Thoracic aorta (tissue), 2 donors: ENCODE measurements around the gene ZNF792. TPM values are rescaled to one million over a fixed set of nuclear protein-coding genes. Genes with fewer than 3 reads are reported as not detected.

Experiments used
- ATAC-seq: fragments of 150-250 bp; one replicate; pipeline ENCODE4 v1.8.0; 2017; ENCODE audit warnings: low read depth; ENCODE audit not compliant: insufficient number of reproducible peaks, low FRiP score
- DNase-seq: peaks from one replicate; pipeline ENCODE4 v3.0.0-alpha.2; 2020; ENCODE audit warnings: low spot score
- H3K27ac ChIP-seq, 2 donors: fragments of 200-600 bp; sonication (generic); 1 replicate in 1 of 2; 2 replicates in 1 of 2; pipeline ENCODE4 v1.5.1; 2016; ENCODE audit warnings: mild to moderate bottlenecking in 2 of 2, moderate library complexity in 2 of 2
- H3K27me3 ChIP-seq: fragments of 200-600 bp; sonication (generic); replicated peaks from 2 replicates; pipeline ENCODE4 v1.6.0; 2016; ENCODE audit warnings: mild to moderate bottlenecking; ENCODE audit not compliant: insufficient read depth
- H3K36me3 ChIP-seq: fragments of 200-600 bp; sonication (generic); one replicate; pipeline ENCODE4 v1.5.1; 2016
- H3K4me1 ChIP-seq, 2 donors: fragments of 200-600 bp; sonication (generic); 1 replicate in 1 of 2; 2 replicates in 1 of 2; pipeline versions ENCODE4 v1.5.1 to v1.6.0; 2016; ENCODE audit warnings: low read depth in 2 of 2, mild to moderate bottlenecking in 1 of 2; ENCODE audit not compliant: control insufficient read depth in 1 of 2
- H3K4me3 ChIP-seq: fragments of 200-600 bp; sonication (generic); 2 replicates; pipeline ENCODE4 v1.5.1; 2016; ENCODE audit warnings: mild to moderate bottlenecking
- H3K9me3 ChIP-seq: fragments of 200-600 bp; sonication (generic); 2 replicates; pipeline ENCODE4 v1.5.1; 2016
- CTCF ChIP-seq: fragments of 200-600 bp; sonication (generic); IDR thresholded peaks from one replicate; pipeline ENCODE4 v1.5.1; 2019; ENCODE audit warnings: antibody characterized with exemption
- total RNA-seq, 2 donors: library from RNA; depleted of rRNA; stranded (reverse); fragments of >200 nt; gene quantifications; one replicate each; pipeline versions ENCODE4 v1.1.0 to v1.2.3, GENCODE V29; 2016

Gene ZNF792
- total RNA-seq, result 1 to 10 TPM; 5.5 to 8.5 TPM

DNA sequence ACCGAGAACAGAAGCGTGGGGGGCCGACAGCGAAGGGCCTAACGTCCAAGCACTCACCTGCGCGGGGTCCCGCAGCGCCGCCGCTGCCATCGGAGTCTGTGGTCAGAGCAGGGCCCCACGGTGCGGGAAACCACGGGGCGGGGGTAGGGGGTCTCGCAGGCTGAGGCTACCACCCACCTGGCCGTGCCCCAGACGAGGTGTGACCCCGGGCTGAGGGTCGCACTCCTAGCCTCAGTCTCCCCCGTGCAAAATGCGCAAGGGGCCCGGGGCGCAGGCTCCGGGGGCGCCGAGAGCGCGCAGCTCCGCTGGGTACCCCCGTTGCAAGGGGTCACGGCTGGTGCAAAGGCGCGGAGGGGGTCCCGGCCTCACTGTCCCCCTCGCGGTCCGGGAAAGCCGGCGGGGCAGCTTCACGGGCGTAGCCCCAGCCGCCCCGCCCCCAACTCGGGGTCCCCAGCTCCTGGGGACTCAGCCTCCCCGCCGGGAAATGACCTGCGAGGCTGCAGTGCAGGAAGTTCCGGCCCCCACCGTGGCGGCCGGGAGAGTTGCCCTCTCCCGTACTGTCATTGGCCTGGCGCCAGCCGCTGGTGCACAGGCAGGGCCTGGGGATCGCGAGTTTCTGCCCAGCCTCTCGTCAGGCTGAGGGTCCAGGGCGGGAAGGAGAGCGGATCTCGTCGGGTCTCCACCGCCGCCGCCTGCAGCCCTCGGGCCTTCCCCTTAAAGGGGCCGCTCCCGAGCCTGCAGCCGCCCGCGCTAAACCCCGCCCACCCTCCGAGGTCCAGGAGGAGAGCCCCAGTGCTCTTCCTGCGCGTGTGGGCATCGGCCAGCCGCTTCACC is at the start of gene ZNF792:
TSS of gene ZNF792 (minus strand) at position 657 of the 834 bp plus-strand sequence. CDS start at position 90, 567 bp downstream.
- peaks cover 21% of the 10 kb centered on the region for H3K9me3 ChIP-seq
- TF ChIP-seq CTCF, result no peak
- H3K27ac ChIP-seq, result peak within 1 kb of the TSS in 1 of 2 donors; percentile 35
- H3K27me3 ChIP-seq, result no peaks in the 10 kb centered on the region
- H3K36me3 ChIP-seq, result peaks cover 18% of the 10 kb centered on the region
- no peak for DNase-seq
- peaks cover 8 to 23% of the 10 kb centered on the region in 2 donors for H3K4me1 ChIP-seq
- ATAC-seq, result peak; percentile 39
- peak within 1 kb of the TSS; percentile 97 for H3K4me3 ChIP-seq

- H3K27ac ChIP-seq, result no peak overlapping the region
- no peak for ATAC-seq
- DNase-seq, result peak; percentile 46
- no peaks in the 10 kb centered on the region for H3K27me3 ChIP-seq
- H3K4me3 ChIP-seq, result no peak overlapping the region
- peaks cover 4 to 12% of the 10 kb centered on the region in 2 donors for H3K4me1 ChIP-seq
- peaks cover 58% of the 10 kb centered on the region for H3K36me3 ChIP-seq
- TF ChIP-seq CTCF, result peak; percentile 98
- H3K9me3 ChIP-seq, result no peaks in the 10 kb centered on the region
Observed at GRCh38 chr19:35013041-35013819, 49.2 kb upstream of the ZNF792 start.

- Histone ChIP-seq H3K27me3 (no peaks in the 10 kb centered on the region), H3K4me1 (peaks cover 4 to 12% of the 10 kb centered on the region in 2 donors), H3K9me3 (no peaks in the 10 kb centered on the region), H3K4me3 (no peak overlapping the region), H3K27ac (no peak overlapping the region), H3K36me3 (peaks cover 46% of the 10 kb centered on the region)
- TF ChIP-seq CTCF, result no peak
- ATAC-seq (no peak), DNase-seq (no peak)
Observed at GRCh38 chr19:35011737-35012682, 48.0 kb upstream of the ZNF792 start.

DNA sequence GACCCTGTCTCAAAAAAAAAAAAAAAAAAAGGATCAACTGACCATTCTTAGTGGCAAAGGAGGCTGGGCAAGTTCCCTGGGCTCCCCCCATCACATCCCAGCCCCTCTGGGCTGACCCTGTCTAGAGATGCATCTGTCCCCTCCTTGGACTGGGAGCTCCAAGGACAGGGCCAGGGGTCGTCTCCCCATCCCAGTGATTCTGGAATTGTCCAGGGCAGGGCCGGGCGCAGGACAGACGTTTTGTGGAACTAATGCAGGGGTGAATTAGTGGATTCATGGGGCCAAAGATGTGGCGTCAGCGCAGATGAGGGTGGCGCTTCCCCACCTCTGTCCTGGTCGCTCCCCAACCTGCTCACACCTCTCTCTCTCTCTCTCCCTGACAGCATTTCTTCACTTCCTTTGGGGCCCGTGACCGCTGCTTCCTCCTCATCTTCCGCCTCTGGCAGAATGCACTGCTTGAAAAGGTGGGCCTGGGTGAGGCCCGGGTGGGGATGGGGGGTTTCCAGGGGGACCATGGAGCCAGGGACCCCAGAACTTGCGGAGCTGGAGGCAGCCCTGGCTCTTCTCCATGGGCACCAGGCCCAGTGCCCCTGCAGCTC is 47.2 kb upstream of the ZNF792 start:
- H3K36me3 ChIP-seq, result peaks cover 40% of the 10 kb centered on the region

More for the DNA sequence above, 47.2 kb upstream of the ZNF792 start:
- TF ChIP-seq CTCF, result no peak
- H3K27me3 ChIP-seq, result no peaks in the 10 kb centered on the region
- peaks cover 4 to 12% of the 10 kb centered on the region in 2 donors for H3K4me1 ChIP-seq
- no peak overlapping the region for H3K27ac ChIP-seq
- ATAC-seq, result no peak
- H3K9me3 ChIP-seq, result no peaks in the 10 kb centered on the region
- H3K4me3 ChIP-seq, result no peak overlapping the region
- no peak for DNase-seq
